Measurements from ENCODE around the gene PLCH2.

Gene PLCH2

GRCh38 chr1:2502661-2503553 is 26.8 kb downstream of the PLCH2 start:
- no peak for DNase-seq
- no peak overlapping the region for H3K4me2 ChIP-seq (ENCODE audit: low read length)
- no peak overlapping the region for H4K8ac ChIP-seq (ENCODE audit: low read depth, low read length)
- no peak overlapping the region for H3K27ac ChIP-seq (ENCODE audit: low read depth, low read length)
- no peak overlapping the region for H3K9ac ChIP-seq (ENCODE audit: low read length)
- H3K23ac ChIP-seq (ENCODE audit: low read length), result no peak overlapping the region
- no peak overlapping the region for H2AK5ac ChIP-seq (ENCODE audit: low read length)
- no peaks in the 10 kb centered on the region for H3K27me3 ChIP-seq (ENCODE audit: insufficient read depth, low read length, poor library complexity)
- H3K36me3 ChIP-seq (ENCODE audit: control insufficient read depth, insufficient read depth, low read length), result no peaks in the 10 kb centered on the region
- H3K79me2 ChIP-seq (ENCODE audit: control insufficient read depth, insufficient read depth, low read length), result no peaks in the 10 kb centered on the region
- H3K4me1 ChIP-seq (ENCODE audit: control insufficient read depth, low read depth, low read length), result no peaks in the 10 kb centered on the region
- H4K5ac ChIP-seq (ENCODE audit: low read length), result no peak overlapping the region
- no peak overlapping the region for H3K18ac ChIP-seq (ENCODE audit: low read length)
- H3K4me3 ChIP-seq (ENCODE audit: low read length), result no peak overlapping the region
- no peak overlapping the region for H3K4ac ChIP-seq (ENCODE audit: low read depth, low read length)
- no peak overlapping the region for H2BK120ac ChIP-seq (ENCODE audit: low read depth, low read length)
- H2BK5ac ChIP-seq (ENCODE audit: low read length), result no peak overlapping the region
- H3K56ac ChIP-seq (ENCODE audit: low read length), result no peak overlapping the region
- no peaks in the 10 kb centered on the region for H3K79me1 ChIP-seq (ENCODE audit: low read length)
- WGBS (ENCODE audit: extremely low coverage, insufficient coverage, low lambda C conversion rate), result no CpG with 5 or more reads among the region's 36 CpGs
- H2BK15ac ChIP-seq (replicated peaks; ENCODE audit: low read depth), result no peak overlapping the region

GRCh38 chr1:2503554-2504224 is 27.6 kb downstream of the PLCH2 start:
- Histone ChIP-seq H3K56ac (ENCODE audit: low read length) (no peak overlapping the region), H3K79me2 (ENCODE audit: control insufficient read depth, insufficient read depth, low read length) (no peaks in the 10 kb centered on the region), H3K4me1 (ENCODE audit: control insufficient read depth, low read depth, low read length) (no peaks in the 10 kb centered on the region), H4K5ac (ENCODE audit: low read length) (no peak overlapping the region), H3K18ac (ENCODE audit: low read length) (no peak overlapping the region), H3K27ac (ENCODE audit: low read depth, low read length) (no peak overlapping the region), H2AK5ac (ENCODE audit: low read length) (no peak overlapping the region), H3K4ac (ENCODE audit: low read depth, low read length) (no peak overlapping the region), H3K4me3 (ENCODE audit: low read length) (no peak overlapping the region), H4K8ac (ENCODE audit: low read depth, low read length) (no peak overlapping the region), H3K79me1 (ENCODE audit: low read length) (no peaks in the 10 kb centered on the region), H2BK120ac (ENCODE audit: low read depth, low read length) (no peak overlapping the region), H3K23ac (ENCODE audit: low read length) (no peak overlapping the region), H2BK5ac (ENCODE audit: low read length) (no peak overlapping the region), H3K4me2 (ENCODE audit: low read length) (no peak overlapping the region), H3K9ac (ENCODE audit: low read length) (no peak overlapping the region), H3K27me3 (ENCODE audit: insufficient read depth, low read length, poor library complexity) (no peaks in the 10 kb centered on the region), H3K36me3 (ENCODE audit: control insufficient read depth, insufficient read depth, low read length) (no peaks in the 10 kb centered on the region), H2BK15ac (replicated peaks; ENCODE audit: low read depth) (no peak overlapping the region)
- no peak for DNase-seq
- WGBS (ENCODE audit: extremely low coverage, insufficient coverage, low lambda C conversion rate), result no CpG with 5 or more reads among the region's 42 CpGs

- H3K4me1 ChIP-seq (ENCODE audit: control insufficient read depth, low read depth, low read length), result no peaks in the 10 kb centered on the region
Measured at GRCh38 chr1:2504225-2504948, 28.3 kb downstream of the PLCH2 start.

GRCh38 chr1:2504949-2505272 is 28.8 kb downstream of the PLCH2 start:
- no peak overlapping the region for H3K23ac ChIP-seq (ENCODE audit: low read length)
- H2BK120ac ChIP-seq (ENCODE audit: low read depth, low read length), result no peak overlapping the region
- no peak overlapping the region for H4K5ac ChIP-seq (ENCODE audit: low read length)
- no peaks in the 10 kb centered on the region for H3K79me1 ChIP-seq (ENCODE audit: low read length)
- no peak overlapping the region for H3K56ac ChIP-seq (ENCODE audit: low read length)
- no peaks in the 10 kb centered on the region for H3K4me1 ChIP-seq (ENCODE audit: control insufficient read depth, low read depth, low read length)
- no peak overlapping the region for H3K27ac ChIP-seq (ENCODE audit: low read depth, low read length)
- no peaks in the 10 kb centered on the region for H3K27me3 ChIP-seq (ENCODE audit: insufficient read depth, low read length, poor library complexity)
- no peak overlapping the region for H3K9ac ChIP-seq (ENCODE audit: low read length)
- H2BK15ac ChIP-seq (replicated peaks; ENCODE audit: low read depth), result no peak overlapping the region
- peaks cover 6% of the 10 kb centered on the region for H3K36me3 ChIP-seq (ENCODE audit: control insufficient read depth, insufficient read depth, low read length)
- H3K79me2 ChIP-seq (ENCODE audit: control insufficient read depth, insufficient read depth, low read length), result no peaks in the 10 kb centered on the region
- H4K8ac ChIP-seq (ENCODE audit: low read depth, low read length), result no peak overlapping the region
- no peak overlapping the region for H3K4me3 ChIP-seq (ENCODE audit: low read length)
- H3K4ac ChIP-seq (ENCODE audit: low read depth, low read length), result no peak overlapping the region
- H2BK5ac ChIP-seq (ENCODE audit: low read length), result no peak overlapping the region
- no peak overlapping the region for H2AK5ac ChIP-seq (ENCODE audit: low read length)
- no peak for DNase-seq
- WGBS (ENCODE audit: extremely low coverage, insufficient coverage, low lambda C conversion rate), result no CpG with 5 or more reads among the region's 22 CpGs
- H3K4me2 ChIP-seq (ENCODE audit: low read length), result no peak overlapping the region
- H3K18ac ChIP-seq (ENCODE audit: low read length), result no peak overlapping the region

More at GRCh38 chr1:2504225-2504948, 28.3 kb downstream of the PLCH2 start:
- no peak overlapping the region for H2BK120ac ChIP-seq (ENCODE audit: low read depth, low read length)
- no peak overlapping the region for H2BK5ac ChIP-seq (ENCODE audit: low read length)
- no peak overlapping the region for H3K27ac ChIP-seq (ENCODE audit: low read depth, low read length)
- no peak overlapping the region for H3K9ac ChIP-seq (ENCODE audit: low read length)
- no peak overlapping the region for H3K4me2 ChIP-seq (ENCODE audit: low read length)
- no peaks in the 10 kb centered on the region for H3K79me2 ChIP-seq (ENCODE audit: control insufficient read depth, insufficient read depth, low read length)
- H3K4me3 ChIP-seq (ENCODE audit: low read length), result no peak overlapping the region
- no peak overlapping the region for H4K8ac ChIP-seq (ENCODE audit: low read depth, low read length)
- H2AK5ac ChIP-seq (ENCODE audit: low read length), result no peak overlapping the region
- H3K18ac ChIP-seq (ENCODE audit: low read length), result no peak overlapping the region
- H3K79me1 ChIP-seq (ENCODE audit: low read length), result no peaks in the 10 kb centered on the region
- H3K56ac ChIP-seq (ENCODE audit: low read length), result no peak overlapping the region
- WGBS (ENCODE audit: extremely low coverage, insufficient coverage, low lambda C conversion rate), result no CpG with 5 or more reads among the region's 36 CpGs
- H3K23ac ChIP-seq (ENCODE audit: low read length), result no peak overlapping the region
- H3K4ac ChIP-seq (ENCODE audit: low read depth, low read length), result no peak overlapping the region
- H3K27me3 ChIP-seq (ENCODE audit: insufficient read depth, low read length, poor library complexity), result no peaks in the 10 kb centered on the region
- no peak overlapping the region for H4K5ac ChIP-seq (ENCODE audit: low read length)
- no peak overlapping the region for H2BK15ac ChIP-seq (replicated peaks; ENCODE audit: low read depth)
- no peak for DNase-seq
- peaks cover 4% of the 10 kb centered on the region for H3K36me3 ChIP-seq (ENCODE audit: control insufficient read depth, insufficient read depth, low read length)

GRCh38 chr1:2505461-2505994 is 29.4 kb downstream of the PLCH2 start:
- no peak overlapping the region for H3K23ac ChIP-seq (ENCODE audit: low read length)
- WGBS (ENCODE audit: extremely low coverage, insufficient coverage, low lambda C conversion rate), result no CpG with 5 or more reads among the region's 21 CpGs
- peaks cover 8% of the 10 kb centered on the region for H3K36me3 ChIP-seq (ENCODE audit: control insufficient read depth, insufficient read depth, low read length)
- no peak for DNase-seq
- no peak overlapping the region for H2AK5ac ChIP-seq (ENCODE audit: low read length)
- H2BK15ac ChIP-seq (replicated peaks; ENCODE audit: low read depth), result no peak overlapping the region
- H3K79me1 ChIP-seq (ENCODE audit: low read length), result no peaks in the 10 kb centered on the region
- no peak overlapping the region for H2BK5ac ChIP-seq (ENCODE audit: low read length)
- H3K4me2 ChIP-seq (ENCODE audit: low read length), result no peak overlapping the region
- H4K8ac ChIP-seq (ENCODE audit: low read depth, low read length), result no peak overlapping the region
- H3K27me3 ChIP-seq (ENCODE audit: insufficient read depth, low read length, poor library complexity), result no peaks in the 10 kb centered on the region
- no peak overlapping the region for H3K56ac ChIP-seq (ENCODE audit: low read length)
- no peaks in the 10 kb centered on the region for H3K4me1 ChIP-seq (ENCODE audit: control insufficient read depth, low read depth, low read length)
- H4K5ac ChIP-seq (ENCODE audit: low read length), result no peak overlapping the region
- no peak overlapping the region for H3K4me3 ChIP-seq (ENCODE audit: low read length)
- H2BK120ac ChIP-seq (ENCODE audit: low read depth, low read length), result no peak overlapping the region
- no peak overlapping the region for H3K9ac ChIP-seq (ENCODE audit: low read length)
- no peak overlapping the region for H3K4ac ChIP-seq (ENCODE audit: low read depth, low read length)
- no peak overlapping the region for H3K18ac ChIP-seq (ENCODE audit: low read length)
- no peak overlapping the region for H3K27ac ChIP-seq (ENCODE audit: low read depth, low read length)
- H3K79me2 ChIP-seq (ENCODE audit: control insufficient read depth, insufficient read depth, low read length), result no peaks in the 10 kb centered on the region
